Neural cell (in vitro differentiated cells): ENCODE data around the gene NCK1. TPM values are rescaled to one million over a fixed set of nuclear protein-coding genes. Genes with fewer than 3 reads are reported as not detected.

Source experiments
- H2AFZ ChIP-seq: fragments of 200-600, 300-800 bp; sonication (generic), shearing (Covaris generic); 2 replicates; pipeline ENCODE4 v1.6.0; 2014; ENCODE audit warnings: low read depth, mild to moderate bottlenecking, antibody characterized with exemption, low read length, moderate library complexity
- H3F3A ChIP-seq: fragments of 200-600 bp; shearing (Covaris generic); 2 replicates; pipeline ENCODE4 v1.6.1; 2016; ENCODE audit warnings: mild to moderate bottlenecking, moderate library complexity, mixed read lengths, antibody characterized with exemption, low read length; ENCODE audit not compliant: insufficient read depth, poor library complexity, severe bottlenecking
- H3K27ac ChIP-seq: fragments of 200-600, 300-800 bp; sonication (generic), shearing (Covaris generic); 2 replicates; pipeline ENCODE4 v1.5.1; 2014; ENCODE audit warnings: mild to moderate bottlenecking, low read length, moderate library complexity
- H3K27me3 ChIP-seq: fragments of 300-800, 200-600 bp; sonication (generic), shearing (Covaris generic); 2 replicates; pipeline ENCODE4 v1.6.0; 2014; ENCODE audit warnings: mild to moderate bottlenecking, low read depth, low read length, moderate library complexity; ENCODE audit not compliant: insufficient read depth
- H3K36me3 ChIP-seq: fragments of 300-800, 200-600 bp; sonication (generic), shearing (Covaris generic); 2 replicates; pipeline ENCODE4 v1.5.1; 2014; ENCODE audit warnings: mild to moderate bottlenecking, antibody characterized with exemption, low read length, moderate library complexity; ENCODE audit not compliant: insufficient read depth
- H3K4me2 ChIP-seq: fragments of 300-800, 200-600 bp; sonication (generic), shearing (Covaris generic); 2 replicates; pipeline ENCODE4 v1.6.0; 2014; ENCODE audit warnings: mild to moderate bottlenecking, low read length
- H3K4me3 ChIP-seq: fragments of 300-800, 200-600 bp; sonication (generic), shearing (Covaris generic); 2 replicates; pipeline ENCODE4 v1.5.1; 2014; ENCODE audit warnings: mild to moderate bottlenecking, low read length, moderate library complexity
- H3K79me2 ChIP-seq: fragments of 200-600 bp; shearing (Covaris generic); replicated peaks from 2 replicates; pipeline ENCODE4 v1.6.0; 2014; ENCODE audit warnings: mild to moderate bottlenecking, low read length, moderate library complexity; ENCODE audit not compliant: insufficient read depth
- H3K9ac ChIP-seq: fragments of 300-800, 200-600 bp; sonication (generic), shearing (Covaris generic); 2 replicates; pipeline ENCODE4 v1.6.1; 2016; ENCODE audit warnings: mild to moderate bottlenecking, low read length, mixed read lengths
- H3K9me2 ChIP-seq: fragments of 200-600 bp; shearing (Covaris generic); 2 replicates; pipeline ENCODE4 v1.6.1; 2016; ENCODE audit warnings: mild to moderate bottlenecking, low read length, mixed read lengths; ENCODE audit not compliant: insufficient read depth
- H3K9me3 ChIP-seq: fragments of 200-600, 300-800 bp; sonication (generic), shearing (Covaris generic); 2 replicates; pipeline ENCODE4 v1.6.1; 2016; ENCODE audit warnings: mild to moderate bottlenecking, mixed run types, low read length, moderate library complexity, mixed read lengths
- H4K20me1 ChIP-seq: fragments of 200-600 bp; shearing (Covaris generic); 2 replicates; pipeline ENCODE4 v1.6.1; 2016; ENCODE audit warnings: mild to moderate bottlenecking, mixed run types; ENCODE audit not compliant: insufficient read depth
- CTCF ChIP-seq: fragments of 450-650 bp; IDR thresholded peaks from 2 replicates; pipeline ENCODE4 v1.5.1; 2014; ENCODE audit warnings: antibody characterized with exemption, mild to moderate bottlenecking, moderate library complexity; ENCODE audit not compliant: poor library complexity, severe bottlenecking
- EP300 ChIP-seq: fragments of 450-650 bp; conservative IDR thresholded peaks from 2 replicates; pipeline ENCODE4 v1.6.1; 2014; ENCODE audit warnings: antibody characterized with exemption, mild to moderate bottlenecking, moderate library complexity; ENCODE audit not compliant: poor library complexity, severe bottlenecking
- EZH2 ChIP-seq: fragments of 200-600, 300-800 bp; shearing (Covaris generic), sonication (generic); IDR thresholded peaks from 2 replicates; pipeline ENCODE4 v1.6.1; 2014; ENCODE audit warnings: antibody characterized with exemption, low read length, borderline replicate concordance, mild to moderate bottlenecking; ENCODE audit not compliant: insufficient read depth, poor library complexity, severe bottlenecking
- MXI1 ChIP-seq: fragments of 450-650 bp; conservative IDR thresholded peaks from 2 replicates; pipeline ENCODE4 v1.6.1; 2014; ENCODE audit warnings: antibody characterized with exemption, mild to moderate bottlenecking; ENCODE audit not compliant: poor library complexity, severe bottlenecking
- POLR2AphosphoS5 ChIP-seq: IDR thresholded peaks from 2 replicates; pipeline ENCODE4 v1.6.1; 2012
- RAD21 ChIP-seq: fragments of 450-650 bp; conservative IDR thresholded peaks from 2 replicates; pipeline ENCODE4 v1.6.1; 2014; ENCODE audit warnings: antibody characterized with exemption, mild to moderate bottlenecking, moderate library complexity
- REST ChIP-seq: IDR thresholded peaks from 2 replicates; pipeline ENCODE4 v1.6.1; 2012; ENCODE audit warnings: borderline replicate concordance
- SMC3 ChIP-seq: fragments of 450-650 bp; conservative IDR thresholded peaks from 2 replicates; pipeline ENCODE4 v1.6.1; 2014; ENCODE audit warnings: antibody characterized with exemption, mild to moderate bottlenecking, moderate library complexity; ENCODE audit not compliant: poor library complexity
- TAF1 ChIP-seq: IDR thresholded peaks from 2 replicates; pipeline ENCODE4 v1.6.1; 2012; ENCODE audit warnings: low read depth
- polyA plus RNA-seq: library from polyadenylated mRNA; depleted of rRNA; stranded (reverse); fragments of >200 nt; gene quantifications from 2 replicates; pipeline ENCODE4 v1.2.3, GENCODE V29; 2014

The NCK1 gene
- polyA plus RNA-seq, 1 donor from 2014 or later = 21.5 TPM

GRCh38 chr3:136831461-136831860, 30.5 kb upstream of the NCK1 start:
- Histone ChIP-seq H3K9me3 (no peaks in the 10 kb centered on the region), H3K27ac (no peak overlapping the region), H4K20me1 (no peaks in the 10 kb centered on the region), H3K27me3 (no peaks in the 10 kb centered on the region), H3K4me2 (no peak overlapping the region), H3K9ac (no peak overlapping the region), H3K36me3 (no peaks in the 10 kb centered on the region), H3K4me3 (no peak overlapping the region), H3K79me2 (no peaks in the 10 kb centered on the region), H3F3A (no peaks in the 10 kb centered on the region), H2AFZ (no peak overlapping the region), H3K9me2 (no peaks in the 10 kb centered on the region)
- no peak for TF ChIP-seq REST
- no peak for TF ChIP-seq MXI1
- TF ChIP-seq POLR2AphosphoS5 = no peak
- no peak for TF ChIP-seq RAD21
- TF ChIP-seq EZH2 = no peak
- no peak for TF ChIP-seq EP300
- no peak for TF ChIP-seq SMC3
- no peak for TF ChIP-seq CTCF
- TF ChIP-seq TAF1 = no peak

- H3K27ac ChIP-seq = no peak overlapping the region
- H3K4me2 ChIP-seq = no peak overlapping the region
- no peaks in the 10 kb centered on the region for H3K79me2 ChIP-seq
Observed at GRCh38 chr3:136835089-136835812, 26.8 kb upstream of the NCK1 start.

More at GRCh38 chr3:136835089-136835812, 26.8 kb upstream of the NCK1 start:
- Histone ChIP-seq H2AFZ (no peak overlapping the region), H3K27me3 (no peaks in the 10 kb centered on the region), H4K20me1 (no peaks in the 10 kb centered on the region), H3K9me3 (no peaks in the 10 kb centered on the region), H3K9me2 (no peaks in the 10 kb centered on the region), H3K36me3 (no peaks in the 10 kb centered on the region), H3F3A (no peaks in the 10 kb centered on the region), H3K9ac (no peak overlapping the region), H3K4me3 (no peak overlapping the region)
- TF ChIP-seq SMC3 = no peak
- TF ChIP-seq MXI1 = no peak
- no peak for TF ChIP-seq REST
- TF ChIP-seq POLR2AphosphoS5 = no peak
- TF ChIP-seq EZH2 = no peak
- TF ChIP-seq EP300 = no peak
- TF ChIP-seq CTCF = no peak
- no peak for TF ChIP-seq RAD21
- no peak for TF ChIP-seq TAF1
